Stimulated activated CD4-positive, alpha-beta T cell treated with anti-CD3 and anti-CD28 coated beads, Interleukin-12 subunit alpha, Interleukin-12 subunit beta, amount 100 ng/mL, for 48 hours (primary cell): Measurements from ENCODE around the gene ACTA2.

Source experiments
- DNase-seq, 3 donors: peaks; one replicate each; pipeline ENCODE4 v3.0.0-alpha.2; 2020; ENCODE audit warnings: low read depth in 2 of 3, low spot score in 1 of 3

ACTA2 gene

GRCh38 chr10:88981435-88981834 is 28.9 kb upstream of the ACTA2 start:
- DNase-seq, result no peak

GRCh38 chr10:88980800-88981199 is 28.2 kb upstream of the ACTA2 start:
- no peak for DNase-seq

GRCh38 chr10:88980247-88980646 is 27.7 kb upstream of the ACTA2 start:
- no peak for DNase-seq

GRCh38 chr10:88979603-88980002 is 27.0 kb upstream of the ACTA2 start:
- DNase-seq, result no peak

GRCh38 chr10:88979153-88979562 is 26.6 kb upstream of the ACTA2 start:
- no peak for DNase-seq

GRCh38 chr10:88978463-88978862 is 25.9 kb upstream of the ACTA2 start:
- DNase-seq, result no peak

GRCh38 chr10:88975377-88975720 is 22.8 kb upstream of the ACTA2 start:
- DNase-seq, result no peak

GRCh38 chr10:88974446-88975376 is 22.1 kb upstream of the ACTA2 start:
- DNase-seq, result no peak

- DNase-seq, result no peak
Measured at GRCh38 chr10:88974012-88974411, 21.4 kb upstream of the ACTA2 start.

- DNase-seq, result no peak
Measured at GRCh38 chr10:88971221-88972061, 18.9 kb upstream of the ACTA2 start.

- DNase-seq, result no peak
Measured at GRCh38 chr10:88968391-88968790, 15.8 kb upstream of the ACTA2 start.

- DNase-seq, result no peak
Measured at GRCh38 chr10:88966797-88967196, 14.2 kb upstream of the ACTA2 start.

- DNase-seq, result no peak
Measured at GRCh38 chr10:88964869-88965415, 12.4 kb upstream of the ACTA2 start.

- no peak for DNase-seq
Measured at GRCh38 chr10:88964360-88964759, 11.8 kb upstream of the ACTA2 start.

GRCh38 chr10:88963318-88963717 is 10.7 kb upstream of the ACTA2 start:
- DNase-seq, result no peak

- DNase-seq, result no peak
Measured at GRCh38 chr10:88962336-88962735, 9.8 kb upstream of the ACTA2 start.

GRCh38 chr10:88961266-88961665 is 8.7 kb upstream of the ACTA2 start:
- DNase-seq, result no peak

GRCh38 chr10:88960802-88961201 is 8.2 kb upstream of the ACTA2 start:
- no peak for DNase-seq

GRCh38 chr10:88958721-88959120 is 6.1 kb upstream of the ACTA2 start:
- DNase-seq, result no peak

- no peak for DNase-seq
Measured at GRCh38 chr10:88957381-88957780, 4.8 kb upstream of the ACTA2 start.

GRCh38 chr10:88954458-88955083 is 2.0 kb upstream of the ACTA2 start:
- DNase-seq, result no peak
